HG02763 (cell line): ENCODE results near the gene HPS6.

ENCODE experiments used
- ATAC-seq: cut with Tn5 transposase; IDR thresholded peaks from one replicate; pipeline ENCODE4 v1.9.1; 2021; ENCODE audit warnings: mild to moderate bottlenecking, moderate library complexity; ENCODE audit not compliant: unreplicated experiment

The HPS6 gene

GRCh38 chr10:102067091-102067916 is 2.2 kb downstream of the HPS6 start:
- no peak for ATAC-seq

- no peak for ATAC-seq
Observed at GRCh38 chr10:102068216-102068615, 3.1 kb downstream of the HPS6 start.

GRCh38 chr10:102069071-102069470 is 3.9 kb downstream of the HPS6 start:
- no peak for ATAC-seq

- ATAC-seq, result no peak
Observed at GRCh38 chr10:102072673-102073527, 7.8 kb downstream of the HPS6 start.

GRCh38 chr10:102083541-102083940 is 18.4 kb downstream of the HPS6 start:
- ATAC-seq, result no peak

GRCh38 chr10:102085336-102085735 is 20.2 kb downstream of the HPS6 start:
- no peak for ATAC-seq

- no peak for ATAC-seq
Observed at GRCh38 chr10:102086196-102086595, 21.0 kb downstream of the HPS6 start.

GRCh38 chr10:102090772-102091171 is 25.6 kb downstream of the HPS6 start:
- no peak for ATAC-seq

GRCh38 chr10:102096449-102096848 is 31.3 kb downstream of the HPS6 start:
- ATAC-seq, result no peak

- ATAC-seq, result no peak
Observed at GRCh38 chr10:102101152-102101551, 36.0 kb downstream of the HPS6 start.

- ATAC-seq, result no peak
Observed at GRCh38 chr10:102102421-102102820, 37.3 kb downstream of the HPS6 start.

GRCh38 chr10:102106998-102107397 is 41.8 kb downstream of the HPS6 start:
- no peak for ATAC-seq

- no peak for ATAC-seq
Observed at GRCh38 chr10:102109166-102110116, 44.3 kb downstream of the HPS6 start.

- no peak for ATAC-seq
Observed at GRCh38 chr10:102111276-102111675, 46.1 kb downstream of the HPS6 start.

- no peak for ATAC-seq
Observed at GRCh38 chr10:102112210-102112817, 47.2 kb downstream of the HPS6 start.

- no peak for ATAC-seq
Observed at GRCh38 chr10:102113261-102113955, 48.3 kb downstream of the HPS6 start.

- no peak for ATAC-seq
Observed at GRCh38 chr10:102113956-102114857, 49.1 kb downstream of the HPS6 start.

- ATAC-seq, result peak; percentile 59
Observed at GRCh38 chr10:102114861-102115618, 49.9 kb downstream of the HPS6 start.
